GM10248 (cell line): ENCODE results near the gene MTLN.
"Not testable (repeated sequence)": the region's sequence is repeated elsewhere in the genome, so short reads cannot be mapped to it uniquely, and the experiment has no call there.

Source experiments
- CTCF ChIA-PET: fragments of 300-600 bp; sonication (Branson Sonifier 250); formaldehyde crosslinking; extraction: SDS; loops from one replicate; lab custom pipeline; 2021; ENCODE audit warnings: antibody characterized with exemption; lab: Yijun Ruan, JAX
- POLR2A ChIA-PET: fragments of 350-650 bp; sonication (Branson Sonifier 250); formaldehyde crosslinking; extraction: SDS; loops from one replicate; lab custom pipeline; 2020; ENCODE audit warnings: antibody characterized with exemption; lab: Yijun Ruan, JAX
- DNase-seq: peaks from one replicate; pipeline ENCODE4 v3.0.0; 2012; ENCODE audit errors: extremely low spot score
- TF ChIP-seq, protein P1 (sequence below): IDR thresholded peaks from 2 replicates; pipeline ENCODE4 v1.5.1; 2012; ENCODE audit warnings: mild to moderate bottlenecking, low read depth; ENCODE audit errors: extremely low read depth, missing control alignments, control extremely low read depth

Gene MTLN

DNA sequence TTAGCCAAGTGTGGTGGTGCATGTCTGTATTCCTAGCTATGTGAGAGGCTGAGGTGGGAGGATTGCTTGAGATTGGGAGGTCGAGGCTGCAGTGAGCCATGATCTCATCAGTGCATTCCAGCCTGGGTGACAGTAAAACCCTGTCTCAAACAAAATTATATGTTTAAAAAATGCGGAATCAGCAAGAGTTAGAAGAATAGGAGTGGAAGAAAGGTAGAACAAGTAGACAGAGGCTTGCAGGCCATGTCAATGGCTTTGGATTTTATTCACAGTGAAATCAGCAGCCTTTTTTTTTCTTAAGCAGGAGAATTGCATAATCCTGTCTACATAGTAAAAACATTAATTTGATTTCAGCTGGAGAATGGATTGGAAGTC is 7.8 kb upstream of the MTLN start:
- DNase-seq: no peak
- POLR2A ChIA-PET: no interaction called here
- TF ChIP-seq, protein P1, sequence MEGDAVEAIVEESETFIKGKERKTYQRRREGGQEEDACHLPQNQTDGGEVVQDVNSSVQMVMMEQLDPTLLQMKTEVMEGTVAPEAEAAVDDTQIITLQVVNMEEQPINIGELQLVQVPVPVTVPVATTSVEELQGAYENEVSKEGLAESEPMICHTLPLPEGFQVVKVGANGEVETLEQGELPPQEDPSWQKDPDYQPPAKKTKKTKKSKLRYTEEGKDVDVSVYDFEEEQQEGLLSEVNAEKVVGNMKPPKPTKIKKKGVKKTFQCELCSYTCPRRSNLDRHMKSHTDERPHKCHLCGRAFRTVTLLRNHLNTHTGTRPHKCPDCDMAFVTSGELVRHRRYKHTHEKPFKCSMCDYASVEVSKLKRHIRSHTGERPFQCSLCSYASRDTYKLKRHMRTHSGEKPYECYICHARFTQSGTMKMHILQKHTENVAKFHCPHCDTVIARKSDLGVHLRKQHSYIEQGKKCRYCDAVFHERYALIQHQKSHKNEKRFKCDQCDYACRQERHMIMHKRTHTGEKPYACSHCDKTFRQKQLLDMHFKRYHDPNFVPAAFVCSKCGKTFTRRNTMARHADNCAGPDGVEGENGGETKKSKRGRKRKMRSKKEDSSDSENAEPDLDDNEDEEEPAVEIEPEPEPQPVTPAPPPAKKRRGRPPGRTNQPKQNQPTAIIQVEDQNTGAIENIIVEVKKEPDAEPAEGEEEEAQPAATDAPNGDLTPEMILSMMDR: no peak
- CTCF ChIA-PET: no interaction called here

GRCh38 chr2:110219496-110220189 is 7.3 kb upstream of the MTLN start:
- CTCF ChIA-PET: no interaction called here
- TF ChIP-seq, protein P1: no peak
- POLR2A ChIA-PET: no interaction called here
- no peak for DNase-seq

DNA sequence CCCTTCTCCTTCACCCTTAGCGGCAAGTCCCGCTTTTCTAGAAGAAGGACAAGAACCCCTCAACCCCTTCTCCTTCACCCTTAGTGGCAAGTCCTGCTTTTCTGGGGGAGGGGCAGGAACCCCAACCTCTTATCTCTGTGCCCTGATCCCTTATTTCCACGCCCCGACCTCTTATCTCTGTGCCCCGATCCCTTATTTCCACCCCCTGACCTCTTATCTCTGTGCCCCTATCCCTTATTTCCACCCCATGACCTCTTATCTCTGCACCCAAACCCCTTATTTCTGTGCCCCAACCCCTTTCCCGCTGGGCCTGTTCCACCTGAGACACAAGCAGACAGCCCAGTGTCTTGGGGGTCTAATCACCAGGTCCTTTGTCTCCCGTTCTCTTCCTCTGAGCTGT is 6.5 kb upstream of the MTLN start:
- POLR2A ChIA-PET, CTCF ChIA-PET, DNase-seq: not testable (repeated sequence)

GRCh38 chr2:110216803-110217202 is 4.5 kb upstream of the MTLN start:
- TF ChIP-seq, protein P1: no peak
- DNase-seq: no peak
- ChIA-PET CTCF (no interaction called here), POLR2A (no interaction called here)

DNA sequence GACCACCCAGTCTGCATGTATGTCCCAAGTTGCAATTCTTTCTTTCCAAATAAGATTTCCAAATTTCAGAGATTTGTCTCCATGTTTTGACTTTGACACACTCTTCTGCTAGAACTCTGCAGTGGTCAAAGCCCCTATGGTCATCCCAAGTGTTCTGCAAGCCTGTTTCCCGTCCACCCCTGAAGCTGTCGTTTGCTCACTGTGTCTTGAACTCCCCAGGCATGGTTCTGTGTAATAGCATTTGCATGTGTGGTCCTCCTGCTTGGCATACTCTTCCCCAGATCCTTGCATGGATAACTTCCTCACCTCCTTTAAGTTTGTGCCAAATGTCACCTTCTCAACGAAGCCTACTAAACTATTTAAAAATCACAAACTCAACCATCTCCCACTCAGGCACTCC is 3.9 kb upstream of the MTLN start:
- TF ChIP-seq, protein P1: no peak
- POLR2A ChIA-PET: no interaction called here
- DNase-seq: no peak
- CTCF ChIA-PET: interaction anchor here (0.8 kb wide), 1 partner anchor 9 kb away, joined by 4 read pairs; no protein-coding TSS in a partner anchor

DNA sequence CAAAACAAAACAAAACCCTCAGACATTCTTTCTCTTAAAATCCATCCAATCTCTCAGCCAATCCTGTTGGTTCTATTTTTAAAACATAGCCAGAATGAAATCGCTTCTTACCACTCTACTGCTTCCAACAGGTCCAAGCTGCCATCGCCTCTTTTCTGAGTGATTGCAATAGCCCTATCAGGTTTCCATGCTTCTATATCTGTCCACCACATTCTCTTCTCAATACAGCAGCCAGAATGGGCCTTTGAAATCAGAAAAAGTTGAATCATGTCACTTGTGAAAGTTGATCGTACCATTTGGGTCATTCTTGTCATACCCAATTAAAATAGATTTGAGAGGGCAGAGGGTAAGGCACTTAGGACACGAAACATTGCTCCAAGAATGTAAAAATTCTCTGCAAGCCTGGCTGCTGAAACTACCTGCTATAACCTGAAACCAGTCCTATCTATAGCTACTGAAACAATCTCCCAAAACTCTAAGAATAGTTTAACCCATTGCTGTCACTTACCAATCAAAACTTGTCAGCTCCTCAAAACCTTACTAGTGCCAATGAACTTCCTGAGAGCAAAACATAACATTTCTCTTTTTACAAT is 3.3 kb upstream of the MTLN start:
- ChIA-PET POLR2A (no interaction called here), CTCF (interaction anchor here (0.8 kb wide), 1 partner anchor 8 kb away, joined by 4 read pairs; no protein-coding TSS in a partner anchor)
- TF ChIP-seq, protein P1: no peak
- no peak for DNase-seq

- ChIA-PET POLR2A (no interaction called here), CTCF (no interaction called here)
- DNase-seq: no peak
- TF ChIP-seq, protein P1: no peak
Observed at GRCh38 chr2:110215091-110215490, 2.7 kb upstream of the MTLN start.

DNA sequence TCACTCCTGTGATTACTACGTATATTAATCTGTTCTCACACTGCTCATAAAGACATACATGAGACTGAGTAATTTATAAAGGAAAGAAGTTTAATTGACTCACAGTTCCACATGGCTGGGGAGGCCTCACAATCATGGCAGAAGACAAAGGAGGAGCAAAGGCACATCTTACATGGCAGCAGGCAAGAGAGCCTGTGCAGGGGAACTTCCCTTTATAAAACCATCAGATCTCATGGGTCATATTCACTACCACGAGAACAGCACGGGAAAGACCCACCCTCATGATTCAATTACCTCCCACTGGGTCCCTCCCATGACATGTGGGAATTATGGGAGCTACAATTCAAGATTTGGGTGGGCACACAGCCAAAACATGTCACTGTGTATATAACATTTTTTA is 1.2 kb upstream of the MTLN start:
- POLR2A ChIA-PET, DNase-seq: not testable (repeated sequence)
- CTCF ChIA-PET: interaction anchor here (1.2 kb wide), 1 partner anchor 26 kb away, joined by 5 read pairs; no protein-coding TSS in a partner anchor
